HL-60 (cell line): ENCODE results near the gene DAGLA.

Source experiments
- DNase-seq, 2 experiments: peaks; one replicate each; pipeline ENCODE4 v3.0.0-alpha.2; 2010 to 2020; ENCODE audit warnings: low read depth in 1 of 2, low spot score in 1 of 2
- H3K27ac ChIP-seq: fragments of 250-450 bp; sonication (Bioruptor Pico); replicated peaks from 2 replicates; pipeline ENCODE4 v1.5.1; 2020; ENCODE audit warnings: mild to moderate bottlenecking, moderate library complexity
- H3K27me3 ChIP-seq: fragments of 250-450 bp; sonication (Bioruptor Pico); 2 replicates; pipeline ENCODE4 v1.5.1; 2021; ENCODE audit warnings: mild to moderate bottlenecking, moderate library complexity; ENCODE audit not compliant: insufficient read depth, poor library complexity, severe bottlenecking
- H3K4me3 ChIP-seq: replicated peaks from 2 replicates; pipeline ENCODE4 v1.5.1; 2011; ENCODE audit warnings: mild to moderate bottlenecking, control low read depth, low read length; ENCODE audit not compliant: insufficient read depth
- GABPA ChIP-seq: IDR thresholded peaks from 2 replicates; pipeline ENCODE4 v1.6.1; 2012; ENCODE audit warnings: low read depth
- POLR2AphosphoS5 ChIP-seq: IDR thresholded peaks from 2 replicates; pipeline ENCODE4 v1.6.1; 2012; ENCODE audit warnings: low read depth
- SPI1 ChIP-seq: IDR thresholded peaks from 2 replicates; pipeline ENCODE4 v1.6.1; 2012; ENCODE audit warnings: low read depth, mild to moderate bottlenecking, borderline replicate concordance
- TF ChIP-seq, protein P1 (sequence below): IDR thresholded peaks from one replicate; pipeline ENCODE4 v1.5.1; 2011; ENCODE audit warnings: low read length, control low read depth, inconsistent platforms; ENCODE audit not compliant: insufficient read depth
- TF ChIP-seq, protein P2 (sequence below): IDR thresholded peaks from 2 replicates; pipeline ENCODE4 v1.6.1; 2012; ENCODE audit warnings: low read depth; ENCODE audit not compliant: insufficient replicate concordance

Gene DAGLA

DNA sequence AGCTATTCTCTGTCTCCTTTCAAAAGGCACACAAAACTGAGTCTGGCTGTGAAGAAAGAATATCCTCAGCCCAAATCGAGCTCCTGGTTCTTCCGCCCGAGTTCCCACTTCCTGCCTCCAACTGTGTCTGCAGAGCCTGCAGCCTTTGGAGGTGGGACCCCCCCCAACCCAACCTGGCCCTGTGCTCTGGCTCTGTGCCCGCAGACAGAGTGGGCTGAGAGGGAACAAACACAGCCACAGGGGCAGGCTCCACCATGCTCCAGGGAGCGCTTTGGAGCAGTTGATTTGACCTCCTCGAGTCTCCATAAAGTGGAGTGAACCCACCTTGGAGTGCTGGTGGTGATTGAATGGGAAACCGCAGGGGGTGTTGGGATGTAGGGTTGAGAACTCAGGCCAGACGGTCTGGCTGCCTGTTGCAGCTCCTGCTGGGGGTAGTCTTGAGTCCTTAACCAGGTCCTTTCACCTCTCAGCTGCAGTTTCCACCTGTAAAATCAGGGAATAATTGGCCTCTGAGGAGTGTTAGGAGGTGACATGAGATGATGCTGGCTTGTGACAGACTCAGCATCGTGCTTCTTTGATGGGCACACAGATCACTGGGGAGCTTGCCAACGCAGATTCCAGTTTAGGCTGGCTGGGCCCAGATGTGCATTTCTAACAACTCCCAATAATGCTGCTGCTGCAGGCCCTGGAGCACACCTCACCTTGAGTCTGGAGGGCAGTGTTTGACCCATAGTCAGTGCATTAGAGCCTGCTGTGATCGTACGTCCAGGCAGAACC, 11.4 kb downstream of the DAGLA start:
- H3K4me3 ChIP-seq: no peak overlapping the region
- DNase-seq: no peak
- no peak overlapping the region for H3K27ac ChIP-seq
- H3K27me3 ChIP-seq: no peaks in the 10 kb centered on the region
- TF ChIP-seq GABPA: no peak
- no peak for TF ChIP-seq POLR2AphosphoS5
- TF ChIP-seq, protein P1, sequence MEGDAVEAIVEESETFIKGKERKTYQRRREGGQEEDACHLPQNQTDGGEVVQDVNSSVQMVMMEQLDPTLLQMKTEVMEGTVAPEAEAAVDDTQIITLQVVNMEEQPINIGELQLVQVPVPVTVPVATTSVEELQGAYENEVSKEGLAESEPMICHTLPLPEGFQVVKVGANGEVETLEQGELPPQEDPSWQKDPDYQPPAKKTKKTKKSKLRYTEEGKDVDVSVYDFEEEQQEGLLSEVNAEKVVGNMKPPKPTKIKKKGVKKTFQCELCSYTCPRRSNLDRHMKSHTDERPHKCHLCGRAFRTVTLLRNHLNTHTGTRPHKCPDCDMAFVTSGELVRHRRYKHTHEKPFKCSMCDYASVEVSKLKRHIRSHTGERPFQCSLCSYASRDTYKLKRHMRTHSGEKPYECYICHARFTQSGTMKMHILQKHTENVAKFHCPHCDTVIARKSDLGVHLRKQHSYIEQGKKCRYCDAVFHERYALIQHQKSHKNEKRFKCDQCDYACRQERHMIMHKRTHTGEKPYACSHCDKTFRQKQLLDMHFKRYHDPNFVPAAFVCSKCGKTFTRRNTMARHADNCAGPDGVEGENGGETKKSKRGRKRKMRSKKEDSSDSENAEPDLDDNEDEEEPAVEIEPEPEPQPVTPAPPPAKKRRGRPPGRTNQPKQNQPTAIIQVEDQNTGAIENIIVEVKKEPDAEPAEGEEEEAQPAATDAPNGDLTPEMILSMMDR: no peak
- TF ChIP-seq SPI1: no peak
- TF ChIP-seq, protein P2, sequence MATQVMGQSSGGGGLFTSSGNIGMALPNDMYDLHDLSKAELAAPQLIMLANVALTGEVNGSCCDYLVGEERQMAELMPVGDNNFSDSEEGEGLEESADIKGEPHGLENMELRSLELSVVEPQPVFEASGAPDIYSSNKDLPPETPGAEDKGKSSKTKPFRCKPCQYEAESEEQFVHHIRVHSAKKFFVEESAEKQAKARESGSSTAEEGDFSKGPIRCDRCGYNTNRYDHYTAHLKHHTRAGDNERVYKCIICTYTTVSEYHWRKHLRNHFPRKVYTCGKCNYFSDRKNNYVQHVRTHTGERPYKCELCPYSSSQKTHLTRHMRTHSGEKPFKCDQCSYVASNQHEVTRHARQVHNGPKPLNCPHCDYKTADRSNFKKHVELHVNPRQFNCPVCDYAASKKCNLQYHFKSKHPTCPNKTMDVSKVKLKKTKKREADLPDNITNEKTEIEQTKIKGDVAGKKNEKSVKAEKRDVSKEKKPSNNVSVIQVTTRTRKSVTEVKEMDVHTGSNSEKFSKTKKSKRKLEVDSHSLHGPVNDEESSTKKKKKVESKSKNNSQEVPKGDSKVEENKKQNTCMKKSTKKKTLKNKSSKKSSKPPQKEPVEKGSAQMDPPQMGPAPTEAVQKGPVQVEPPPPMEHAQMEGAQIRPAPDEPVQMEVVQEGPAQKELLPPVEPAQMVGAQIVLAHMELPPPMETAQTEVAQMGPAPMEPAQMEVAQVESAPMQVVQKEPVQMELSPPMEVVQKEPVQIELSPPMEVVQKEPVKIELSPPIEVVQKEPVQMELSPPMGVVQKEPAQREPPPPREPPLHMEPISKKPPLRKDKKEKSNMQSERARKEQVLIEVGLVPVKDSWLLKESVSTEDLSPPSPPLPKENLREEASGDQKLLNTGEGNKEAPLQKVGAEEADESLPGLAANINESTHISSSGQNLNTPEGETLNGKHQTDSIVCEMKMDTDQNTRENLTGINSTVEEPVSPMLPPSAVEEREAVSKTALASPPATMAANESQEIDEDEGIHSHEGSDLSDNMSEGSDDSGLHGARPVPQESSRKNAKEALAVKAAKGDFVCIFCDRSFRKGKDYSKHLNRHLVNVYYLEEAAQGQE: no peak

DNA sequence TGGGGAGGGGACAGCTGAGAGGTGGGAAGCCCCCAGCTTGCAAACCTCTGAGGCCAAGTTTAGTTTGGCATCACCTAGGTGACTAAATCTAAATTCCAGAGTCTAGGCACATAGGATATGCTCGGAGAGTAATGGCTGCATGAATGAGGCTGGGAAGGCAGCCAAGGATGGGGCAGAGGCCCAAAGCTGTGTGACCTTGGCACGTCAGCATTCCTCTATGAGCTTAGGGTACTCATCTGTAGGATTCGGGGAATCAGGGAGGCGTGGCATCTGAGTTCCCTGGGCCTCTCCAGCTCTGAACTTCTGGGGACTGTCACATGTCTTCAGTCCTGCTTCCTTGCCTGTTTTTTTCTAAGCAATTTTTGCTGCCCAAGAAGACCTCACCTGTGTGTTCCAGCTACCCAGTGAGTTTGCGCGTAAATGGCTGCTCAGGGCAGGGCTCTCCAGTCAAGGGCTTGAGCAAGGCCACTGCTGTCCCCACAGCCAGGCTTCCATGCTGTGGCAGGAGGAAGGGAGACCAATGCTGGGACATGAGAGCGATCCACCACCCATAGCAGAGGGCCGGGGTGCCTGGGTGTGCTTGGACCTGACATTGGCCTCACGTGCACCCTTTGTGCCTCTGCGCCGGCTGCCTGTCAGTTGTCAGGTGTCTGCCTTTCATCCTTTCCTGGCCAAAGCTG, 13.9 kb downstream of the DAGLA start:
- no peak overlapping the region for H3K4me3 ChIP-seq
- DNase-seq: no peak
- no peak overlapping the region for H3K27ac ChIP-seq
- no peaks in the 10 kb centered on the region for H3K27me3 ChIP-seq
- TF ChIP-seq, protein P2: no peak
- TF ChIP-seq SPI1 (no peak), POLR2AphosphoS5 (no peak), GABPA (no peak)
- TF ChIP-seq, protein P1: no peak

DNA sequence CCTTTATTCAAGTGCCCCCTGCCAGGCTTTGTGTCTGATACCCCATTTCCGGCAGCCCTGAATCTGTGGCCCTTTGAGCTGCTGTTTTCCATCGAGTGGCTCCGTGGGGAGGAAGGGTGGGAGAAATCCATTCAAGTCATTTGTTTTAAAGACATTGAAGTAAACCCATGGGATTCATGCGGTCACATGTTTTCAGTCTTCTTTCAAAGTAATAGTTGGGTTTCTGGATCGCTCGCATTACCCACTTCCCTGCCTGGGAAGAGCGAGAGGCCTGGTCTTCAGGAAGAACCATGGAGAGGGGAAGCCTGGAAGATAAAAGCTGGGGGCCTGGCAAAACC, 14.4 kb downstream of the DAGLA start:
- no peak for DNase-seq
- Histone ChIP-seq H3K4me3 (no peak overlapping the region), H3K27ac (no peak overlapping the region), H3K27me3 (no peaks in the 10 kb centered on the region)
- TF ChIP-seq, protein P1: no peak
- TF ChIP-seq GABPA (no peak), SPI1 (no peak), POLR2AphosphoS5 (no peak)
- TF ChIP-seq, protein P2: no peak
